ENCODE results near the gene DYSF.

DNA sequence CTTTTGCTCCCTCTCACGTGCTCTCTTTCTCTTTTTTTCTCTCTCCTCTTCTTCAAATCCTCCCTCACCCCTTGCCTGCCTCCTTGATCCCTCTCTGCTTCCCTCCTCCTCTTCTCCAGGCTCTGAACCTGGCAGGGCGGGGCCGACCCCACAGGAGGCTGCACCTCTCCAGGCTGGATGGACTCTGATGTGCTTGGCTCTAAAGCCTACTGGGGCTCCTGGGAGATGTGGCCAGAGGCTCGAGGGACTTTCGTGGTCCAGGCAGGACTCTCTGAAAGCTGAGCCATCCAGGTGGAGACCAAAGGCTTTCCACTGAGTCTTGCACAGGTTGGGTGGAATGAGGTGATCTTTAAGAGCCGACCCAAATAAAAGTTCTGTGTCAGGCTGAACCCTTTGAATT is 25.4 kb downstream of the DYSF start:
- TF ChIP-seq POLR2A (IDR thresholded peaks at IDR 0.05; ENCODE audit: low read depth, low read length) (no peak), POLR2AphosphoS5 (IDR thresholded peaks at IDR 0.05; ENCODE audit: insufficient read depth, low read depth, low read length) (no peak), JUN (IDR thresholded peaks at IDR 0.05; ENCODE audit: borderline replicate concordance, insufficient read depth, insufficient read length, low read depth) (no peak), MYC (IDR thresholded peaks at IDR 0.05; ENCODE audit: low read depth, low read length) (no peak)
- TF ChIP-seq, protein P1, sequence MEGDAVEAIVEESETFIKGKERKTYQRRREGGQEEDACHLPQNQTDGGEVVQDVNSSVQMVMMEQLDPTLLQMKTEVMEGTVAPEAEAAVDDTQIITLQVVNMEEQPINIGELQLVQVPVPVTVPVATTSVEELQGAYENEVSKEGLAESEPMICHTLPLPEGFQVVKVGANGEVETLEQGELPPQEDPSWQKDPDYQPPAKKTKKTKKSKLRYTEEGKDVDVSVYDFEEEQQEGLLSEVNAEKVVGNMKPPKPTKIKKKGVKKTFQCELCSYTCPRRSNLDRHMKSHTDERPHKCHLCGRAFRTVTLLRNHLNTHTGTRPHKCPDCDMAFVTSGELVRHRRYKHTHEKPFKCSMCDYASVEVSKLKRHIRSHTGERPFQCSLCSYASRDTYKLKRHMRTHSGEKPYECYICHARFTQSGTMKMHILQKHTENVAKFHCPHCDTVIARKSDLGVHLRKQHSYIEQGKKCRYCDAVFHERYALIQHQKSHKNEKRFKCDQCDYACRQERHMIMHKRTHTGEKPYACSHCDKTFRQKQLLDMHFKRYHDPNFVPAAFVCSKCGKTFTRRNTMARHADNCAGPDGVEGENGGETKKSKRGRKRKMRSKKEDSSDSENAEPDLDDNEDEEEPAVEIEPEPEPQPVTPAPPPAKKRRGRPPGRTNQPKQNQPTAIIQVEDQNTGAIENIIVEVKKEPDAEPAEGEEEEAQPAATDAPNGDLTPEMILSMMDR (IDR thresholded peaks at IDR 0.05; ENCODE audit: extremely low read depth in 1 of 2, insufficient read depth in 1 of 2, low read depth in 1 of 2, low read length in 2 of 2): no peak

Data from endothelial cell of umbilical vein (primary cell).